K562 (cell line): Measurements from ENCODE around the gene SELENOI. TPM values are rescaled to one million over a fixed set of nuclear protein-coding genes. Genes with fewer than 3 reads are reported as not detected.

Experiments
- BDP1 ChIP-seq: IDR thresholded peaks from 3 replicates; pipeline ENCODE4 v1.6.1; 2011; ENCODE audit not compliant: insufficient read length, insufficient read depth
- CBX5 ChIP-seq: IDR thresholded peaks from 2 replicates; pipeline ENCODE4 v1.6.1; 2014; ENCODE audit warnings: low read depth, borderline replicate concordance
- GATA2 ChIP-seq: sonication (generic); formaldehyde crosslinking; IDR thresholded peaks from 2 replicates; pipeline ENCODE4 v1.4.0; 2020; ENCODE audit warnings: mild to moderate bottlenecking, missing genetic modification reagents
- GATAD2A ChIP-seq: fragments of 450-650 bp; IDR thresholded peaks from 2 replicates; pipeline ENCODE4 v1.6.1; 2017
- MAFK ChIP-seq: IDR thresholded peaks from 2 replicates; pipeline ENCODE4 v1.6.1; 2011; ENCODE audit warnings: low read length, improper control_type of control experiment
- MAX ChIP-seq: sonication (generic); formaldehyde crosslinking; IDR thresholded peaks from 2 replicates; pipeline ENCODE4 v1.9.0; 2022; ENCODE audit warnings: mild to moderate bottlenecking, missing genetic modification reagents
- MCM2 ChIP-seq: fragments of 450-650 bp; IDR thresholded peaks from 2 replicates; pipeline ENCODE4 v1.6.1; 2017; ENCODE audit warnings: low read depth, mild to moderate bottlenecking
- MYBL2 ChIP-seq, 2 experiments: fragments of 450-650 bp in 1 of 2; sonication (generic) in 1 of 2; formaldehyde crosslinking in 1 of 2; IDR thresholded peaks; 2 replicates each; pipeline versions ENCODE4 v1.6.1 to v1.8.1; 2017 to 2022; ENCODE audit warnings: borderline replicate concordance in 1 of 2, inconsistent platforms in 1 of 2, low read depth in 1 of 2, mild to moderate bottlenecking in 1 of 2, missing genetic modification reagents in 1 of 2, moderate library complexity in 1 of 2
- NCOR1 ChIP-seq: fragments of 450-650 bp; IDR thresholded peaks from 2 replicates; pipeline ENCODE4 v1.6.1; 2016; ENCODE audit warnings: mild to moderate bottlenecking, moderate library complexity
- NR1H2 ChIP-seq: sonication (generic); formaldehyde crosslinking; IDR thresholded peaks from 2 replicates; pipeline ENCODE4 v1.4.0; 2020; ENCODE audit warnings: mild to moderate bottlenecking, missing genetic modification reagents
- NR2C2 ChIP-seq, 2 experiments: fragments of 200-800 bp in 1 of 2; sonication (Bioruptor generic) in 1 of 2; sonication (generic) in 1 of 2; formaldehyde crosslinking in 1 of 2; IDR thresholded peaks; 2 replicates each; pipeline versions ENCODE4 v1.6.1 to v1.8.0; 2016 to 2022; ENCODE audit warnings: mild to moderate bottlenecking in 1 of 2, missing compliant biosample characterization in 1 of 2, missing genetic modification characterization in 1 of 2, missing genetic modification reagents in 1 of 2
- PYGO2 ChIP-seq: fragments of 450-650 bp; IDR thresholded peaks from 2 replicates; pipeline ENCODE4 v1.6.1; 2016; ENCODE audit warnings: mild to moderate bottlenecking, missing genetic modification characterization, moderate library complexity, missing compliant biosample characterization
- RBM39 ChIP-seq: fragments of 200-400 bp; formaldehyde crosslinking; optimal IDR thresholded peaks from 2 replicates; pipeline ENCODE3; 2018; ENCODE audit warnings: low read depth, low read length
- RUNX1 ChIP-seq: sonication (generic); IDR thresholded peaks from 2 replicates; pipeline ENCODE4 v1.6.1; 2016; ENCODE audit warnings: antibody characterized with exemption, low read depth
- SNIP1 ChIP-seq: fragments of 450-650 bp; IDR thresholded peaks from 2 replicates; pipeline ENCODE4 v1.7.1; 2017; ENCODE audit warnings: low read depth, mild to moderate bottlenecking
- TRIM25 ChIP-seq: fragments of 450-650 bp; IDR thresholded peaks from 2 replicates; pipeline ENCODE4 v1.7.0; 2016; ENCODE audit warnings: borderline replicate concordance
- ZFX ChIP-seq: sonication (generic); formaldehyde crosslinking; IDR thresholded peaks from 2 replicates; pipeline ENCODE4 v1.8.0; 2022; ENCODE audit warnings: mild to moderate bottlenecking, missing genetic modification reagents, moderate library complexity
- ZNF121 ChIP-seq: sonication (generic); formaldehyde crosslinking; conservative IDR thresholded peaks from 2 replicates; pipeline ENCODE4 v1.8.0; 2022; ENCODE audit warnings: missing genetic modification reagents
- ZNF143 ChIP-seq: sonication (generic); formaldehyde crosslinking; IDR thresholded peaks from 2 replicates; pipeline ENCODE4 v1.9.0; 2022; ENCODE audit warnings: mild to moderate bottlenecking, missing genetic modification reagents
- polyA plus RNA-seq, 8 experiments: library from polyadenylated mRNA; depleted of rRNA in 4 of 8; stranded (reverse) in 5 of 8; unstranded in 3 of 8; fragments of >200 nt; fragmentation: Nextera tagmentation in 2 of 8; fragmentation: Illumina TruSeq in 1 of 8; extraction: Ambion mirVana in 2 of 8; extraction: Trizol in 1 of 8; gene quantifications; 2 replicates each; pipeline versions ENCODE4 v1.2.1 to v1.2.3, GENCODE V29; 2011 to 2014; ENCODE audit warnings: inconsistent platforms in 1 of 8, missing spikeins in 1 of 8
- total RNA-seq, 7 experiments: library from RNA; depleted of rRNA in 6 of 7; stranded (reverse); fragments of >200 nt in 6 of 7; fragmentation: Illumina TruSeq in 2 of 7; extraction: Trizol in 2 of 7; gene quantifications; 2 replicates each; pipeline versions ENCODE4 v1.2.1 to v1.2.3, GENCODE V29; 2011 to 2021; ENCODE audit warnings: low replicate concordance in 1 of 7
- TF ChIP-seq, protein P1 (sequence below): fragments of 450-650 bp; formaldehyde crosslinking; IDR thresholded peaks from 2 replicates; pipeline ENCODE4 v1.4.0; 2022; ENCODE audit warnings: missing genetic modification characterization
- TF ChIP-seq, protein P2 (sequence below): fragments of 450-650 bp; formaldehyde crosslinking; IDR thresholded peaks from 2 replicates; pipeline ENCODE4 v1.4.0; 2020; ENCODE audit warnings: mild to moderate bottlenecking

The SELENOI gene
- total and polyA plus RNA-seq, 9 of the 15 experiments (the other 6 are each of a cell fraction or from before 2014, with no cell fraction given) = 9.6 to 46.9 (median 24.4) TPM

GRCh38 chr2:26345545-26346453 is at the start of gene SELENOI (continued):
- TF ChIP-seq RUNX1 (no peak), ZNF143 (CRISPR knock-in tag) (peak; percentile 85), TRIM25 (no peak), NCOR1 (no peak), MAFK (0 out of 2 replicates have a peak, but pooled peaks have one; percentile 9), MAX (CRISPR knock-in tag) (peak; percentile 75), NR2C2 (CRISPR knock-in tag; IDR thresholded peaks at IDR 0.05) (peak; percentile 98), NR2C2 (tag; IDR thresholded peaks at IDR 0.05) (peak; percentile 100), MYBL2 (IDR thresholded peaks at IDR 0.05; ENCODE audit: low read depth) (no peak), MYBL2 (CRISPR knock-in tag; IDR thresholded peaks at IDR 0.05; ENCODE audit: borderline replicate concordance) (no peak), RBM39 (no peak), GATAD2A (peak; percentile 62; the same call in 1 of the 2 replicates), ZNF121 (CRISPR knock-in tag) (no peak), NR1H2 (CRISPR knock-in tag) (no peak), PYGO2 (tag) (no peak), GATA2 (CRISPR knock-in tag) (no peak), MCM2 (no peak), SNIP1 (no peak), CBX5 (no peak), ZFX (CRISPR knock-in tag) (peak; percentile 99), BDP1 (no peak)
- TF ChIP-seq, protein P1, sequence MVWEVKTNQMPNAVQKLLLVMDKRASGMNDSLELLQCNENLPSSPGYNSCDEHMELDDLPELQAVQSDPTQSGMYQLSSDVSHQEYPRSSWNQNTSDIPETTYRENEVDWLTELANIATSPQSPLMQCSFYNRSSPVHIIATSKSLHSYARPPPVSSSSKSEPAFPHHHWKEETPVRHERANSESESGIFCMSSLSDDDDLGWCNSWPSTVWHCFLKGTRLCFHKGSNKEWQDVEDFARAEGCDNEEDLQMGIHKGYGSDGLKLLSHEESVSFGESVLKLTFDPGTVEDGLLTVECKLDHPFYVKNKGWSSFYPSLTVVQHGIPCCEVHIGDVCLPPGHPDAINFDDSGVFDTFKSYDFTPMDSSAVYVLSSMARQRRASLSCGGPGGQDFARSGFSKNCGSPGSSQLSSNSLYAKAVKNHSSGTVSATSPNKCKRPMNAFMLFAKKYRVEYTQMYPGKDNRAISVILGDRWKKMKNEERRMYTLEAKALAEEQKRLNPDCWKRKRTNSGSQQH = no peak
- TF ChIP-seq, protein P2, sequence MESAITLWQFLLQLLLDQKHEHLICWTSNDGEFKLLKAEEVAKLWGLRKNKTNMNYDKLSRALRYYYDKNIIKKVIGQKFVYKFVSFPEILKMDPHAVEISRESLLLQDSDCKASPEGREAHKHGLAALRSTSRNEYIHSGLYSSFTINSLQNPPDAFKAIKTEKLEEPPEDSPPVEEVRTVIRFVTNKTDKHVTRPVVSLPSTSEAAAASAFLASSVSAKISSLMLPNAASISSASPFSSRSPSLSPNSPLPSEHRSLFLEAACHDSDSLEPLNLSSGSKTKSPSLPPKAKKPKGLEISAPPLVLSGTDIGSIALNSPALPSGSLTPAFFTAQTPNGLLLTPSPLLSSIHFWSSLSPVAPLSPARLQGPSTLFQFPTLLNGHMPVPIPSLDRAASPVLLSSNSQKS (CRISPR knock-in tag) = no peak
